Pancreas (tissue), 10 donors: ENCODE data around the gene EFHD1. TPM values are rescaled to one million over a fixed set of nuclear protein-coding genes. Genes with fewer than 3 reads are reported as not detected.

ENCODE experiments used
- ATAC-seq, 4 donors: fragments of 200-7000 bp; cut with Tn5 transposase; one replicate each; pipeline versions ENCODE4 v1.8.0 to v1.9.1; 2020; ENCODE audit warnings: mild to moderate bottlenecking in 4 of 4, moderate library complexity in 4 of 4
- DNase-seq, 6 donors: peaks; one replicate each; pipeline ENCODE4 v3.0.0-alpha.2; 2020
- FAIRE-seq: peaks from 2 replicates; lab custom pipeline; 2012; peaks lifted over from hg19 to GRCh38; lab: Jason Lieb, UNC
- H3K27ac ChIP-seq, 4 donors: fragments of 200-600 bp; sonication (generic); 1 replicate in 3 of 4; 2 replicates in 1 of 4; pipeline versions ENCODE4 v1.5.0 to v1.8.0; 2020
- H3K27me3 ChIP-seq, 4 donors: fragments of 200-600 bp; one replicate each; pipeline ENCODE4 v1.8.0; 2021
- H3K36me3 ChIP-seq, 3 donors: fragments of 200-600 bp; sonication (generic) in 1 of 3; one replicate each; pipeline versions ENCODE4 v1.5.0 to v1.8.0; 2020 to 2021
- H3K4me1 ChIP-seq, 3 donors: fragments of 200-600 bp; one replicate each; pipeline ENCODE4 v1.8.0; 2021
- H3K4me3 ChIP-seq, 4 donors: fragments of 200-600 bp; sonication (generic) in 2 of 4; one replicate each; pipeline versions ENCODE4 v1.5.0 to v1.8.0; 2020 to 2021
- H3K9me3 ChIP-seq, 4 donors: fragments of 200-600 bp; one replicate each; pipeline ENCODE4 v1.8.0; 2021
- WGBS, 2 donors: extraction: QIAGEN DNeasy Blood & Tissue Kit; methylation state at CpG; one replicate each; pipeline ENCODE4 v1.1.7; 2013; 5-methylcytosine and 5-hydroxymethylcytosine counted together
- intact Hi-C, 3 donors: fragments of 100-400 bp; cut with DNase I; formaldehyde crosslinking; loops; one replicate each; pipeline versions ENCODE4 v1.11.1 to v1.14.2; 2022
- polyA plus RNA-seq, 2 donors: library from polyadenylated mRNA; stranded (reverse); fragments of 200-250 nt; gene quantifications; one replicate each; pipeline ENCODE4 v1.2.3, GENCODE V29; 2013
- total RNA-seq, 6 donors: library from RNA; stranded (reverse); fragmentation: NEBNext Ultra II Directional in 4 of 6; extraction: Animal tissue kit (Norgen Biotek cat#: 25700) in 4 of 6; gene quantifications; one replicate each; pipeline versions ENCODE4 v1.2.1 to v1.2.4, GENCODE V29; 2021 to 2023
- TF ChIP-seq, protein P1 (sequence below), 4 donors: fragments of 200-600 bp; sonication (generic) in 3 of 4; IDR thresholded peaks; one replicate each; pipeline versions ENCODE4 v1.5.0 to v1.8.0; 2021; ENCODE audit warnings: antibody characterized with exemption in 4 of 4
- donor health status: healthy with polysubstance abuse.
- donor health status: DM: no; HTN: no; CAD: no; lungs with moderate emphysema.
- donor health status: DM: no; HTN: no; CAD: no.
- donor health status: control.
- donor health status: control.
- donor health status: Bipolar disorder and iron deficiency.
- donor health status: DM: yes; HTN: yes; CAD: no.
- donor health status: DM: no; HTN: no; CAD: no.
- donor health status: DM: no; HTN: no; CAD: no.
- donor health status: DM: yes; HTN: yes; CAD: no.

EFHD1 gene
- total and polyA plus RNA-seq, 8 donors, result 0.31 to 4.8 (median 1.3) TPM

DNA sequence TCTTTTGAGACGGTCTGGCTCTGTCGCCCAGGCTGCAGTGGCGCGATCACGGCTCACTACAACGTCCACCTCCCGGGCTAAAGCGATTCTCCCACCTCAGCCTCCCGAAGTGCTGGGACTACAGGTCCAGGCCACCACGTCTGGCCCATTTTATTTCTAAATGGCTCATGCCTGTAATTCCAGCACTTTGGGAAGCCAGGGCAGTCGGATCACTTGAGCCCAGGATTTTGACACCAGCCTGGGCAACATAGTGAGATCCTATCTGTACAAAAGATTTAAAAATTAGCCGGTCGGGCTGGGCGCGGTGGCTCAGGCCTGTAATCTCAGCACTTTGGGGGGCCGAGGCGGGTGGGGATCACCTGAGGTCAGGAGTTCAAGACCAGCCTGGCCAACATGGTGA lies 26.4 kb upstream of the EFHD1 start:
- TF ChIP-seq, protein P1, sequence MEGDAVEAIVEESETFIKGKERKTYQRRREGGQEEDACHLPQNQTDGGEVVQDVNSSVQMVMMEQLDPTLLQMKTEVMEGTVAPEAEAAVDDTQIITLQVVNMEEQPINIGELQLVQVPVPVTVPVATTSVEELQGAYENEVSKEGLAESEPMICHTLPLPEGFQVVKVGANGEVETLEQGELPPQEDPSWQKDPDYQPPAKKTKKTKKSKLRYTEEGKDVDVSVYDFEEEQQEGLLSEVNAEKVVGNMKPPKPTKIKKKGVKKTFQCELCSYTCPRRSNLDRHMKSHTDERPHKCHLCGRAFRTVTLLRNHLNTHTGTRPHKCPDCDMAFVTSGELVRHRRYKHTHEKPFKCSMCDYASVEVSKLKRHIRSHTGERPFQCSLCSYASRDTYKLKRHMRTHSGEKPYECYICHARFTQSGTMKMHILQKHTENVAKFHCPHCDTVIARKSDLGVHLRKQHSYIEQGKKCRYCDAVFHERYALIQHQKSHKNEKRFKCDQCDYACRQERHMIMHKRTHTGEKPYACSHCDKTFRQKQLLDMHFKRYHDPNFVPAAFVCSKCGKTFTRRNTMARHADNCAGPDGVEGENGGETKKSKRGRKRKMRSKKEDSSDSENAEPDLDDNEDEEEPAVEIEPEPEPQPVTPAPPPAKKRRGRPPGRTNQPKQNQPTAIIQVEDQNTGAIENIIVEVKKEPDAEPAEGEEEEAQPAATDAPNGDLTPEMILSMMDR (IDR thresholded peaks at IDR 0.05), result no peak
- intact Hi-C loops, result no loop called here
- Histone ChIP-seq H3K4me1 (no peaks in the 10 kb centered on the region), H3K9me3 (no peaks in the 10 kb centered on the region), H3K27ac (no peak overlapping the region), H3K36me3 (no peaks in the 10 kb centered on the region), H3K27me3 (no peaks in the 10 kb centered on the region), H3K4me3 (no peak overlapping the region)
- WGBS, 2 donors, result 81 to 90% methylated on average over 17 of the region's 17 CpGs
- no peak for ATAC-seq
- FAIRE-seq, result no peak
- no peak for DNase-seq

DNA sequence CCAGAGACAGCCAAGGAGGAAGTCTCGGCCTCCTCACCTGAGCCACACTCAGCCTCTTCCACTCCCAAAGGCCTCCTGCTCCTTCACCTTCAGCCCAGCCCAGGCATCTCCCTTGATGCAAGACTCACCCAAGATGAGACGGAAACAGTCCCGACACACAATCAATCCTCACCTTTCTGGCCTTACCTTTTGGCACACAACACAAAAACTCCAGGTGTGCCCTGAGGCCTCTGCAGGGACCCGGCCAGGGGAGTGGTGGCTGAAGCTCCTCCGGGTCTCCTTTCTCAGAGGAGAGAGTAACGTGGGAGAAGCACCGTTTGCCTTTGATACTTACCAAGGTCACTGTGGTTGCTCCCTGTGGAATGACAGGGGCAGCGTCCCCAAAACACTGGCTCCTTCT lies 23.8 kb upstream of the EFHD1 start:
- no peak for FAIRE-seq
- intact Hi-C loops, result loop anchor here in 1 of 3 donors (10.0 kb wide), 1 partner anchor 425 kb away; the partner anchor contains the start of gene NEU2
- no peaks in the 10 kb centered on the region for H3K36me3 ChIP-seq

DNA sequence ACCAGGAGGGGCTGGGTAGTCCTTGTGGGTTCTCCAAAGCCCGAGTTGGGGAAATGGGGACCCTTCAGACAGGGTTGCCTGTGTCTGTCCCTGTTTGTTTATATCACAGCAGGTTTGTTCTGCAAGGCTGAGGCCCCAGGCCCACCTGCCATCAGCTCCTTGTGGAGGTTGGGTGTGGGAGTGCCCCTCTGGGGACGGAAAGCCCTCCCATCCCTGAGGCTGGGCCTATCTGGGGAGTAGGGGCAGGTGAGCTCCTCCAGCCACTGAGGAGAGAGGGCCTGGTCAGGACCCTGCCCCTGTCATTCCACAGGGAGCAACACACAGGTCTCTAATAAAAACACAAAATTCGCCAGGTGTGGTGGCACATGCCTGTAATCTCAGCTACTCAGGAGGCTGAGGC lies 23.3 kb upstream of the EFHD1 start:
- no peaks in the 10 kb centered on the region for H3K36me3 ChIP-seq
- FAIRE-seq, result no peak
- no peak for DNase-seq
- 73 to 78% methylated on average over 3 of the region's 3 CpGs for WGBS, 2 donors
- intact Hi-C loops, result loop anchor here in 1 of 3 donors (10.0 kb wide), 1 partner anchor 425 kb away; the partner anchor contains the start of gene NEU2
- TF ChIP-seq, protein P1 (IDR thresholded peaks at IDR 0.05), result no peak
- ATAC-seq, result no peak
- H3K4me3 ChIP-seq, result no peak overlapping the region
- no peaks in the 10 kb centered on the region for H3K9me3 ChIP-seq
- no peak overlapping the region for H3K27ac ChIP-seq
- H3K27me3 ChIP-seq, result no peaks in the 10 kb centered on the region
- no peaks in the 10 kb centered on the region for H3K4me1 ChIP-seq

More for the DNA sequence above, 23.8 kb upstream of the EFHD1 start:
- DNase-seq (no peak), ATAC-seq (no peak)
- Histone ChIP-seq H3K4me1 (no peaks in the 10 kb centered on the region), H3K27me3 (no peaks in the 10 kb centered on the region), H3K4me3 (no peak overlapping the region), H3K9me3 (no peaks in the 10 kb centered on the region), H3K27ac (no peak overlapping the region)
- TF ChIP-seq, protein P1 (IDR thresholded peaks at IDR 0.05), result no peak
- 70 to 74% methylated on average over 8 of the region's 8 CpGs for WGBS, 2 donors

DNA sequence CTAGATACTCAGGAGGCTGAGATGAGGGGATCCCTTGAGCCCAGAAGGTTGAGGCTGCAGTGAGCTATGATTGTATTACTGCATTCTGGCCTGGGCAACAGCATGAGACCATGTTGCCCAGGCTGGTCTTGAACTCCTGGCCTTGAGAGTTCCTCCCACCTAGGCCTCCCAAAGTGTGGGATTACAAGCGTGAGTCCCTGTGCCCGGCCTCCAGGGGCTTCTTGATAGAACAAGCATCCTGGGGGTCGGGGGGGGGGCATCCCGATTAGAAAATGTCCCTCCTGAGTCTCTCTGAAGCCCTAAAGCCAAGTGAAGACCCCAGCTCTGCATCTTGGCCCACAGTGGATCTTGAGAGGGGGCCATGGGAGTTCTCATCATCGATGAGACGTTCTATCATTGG lies 22.3 kb upstream of the EFHD1 start:
- TF ChIP-seq, protein P1 (IDR thresholded peaks at IDR 0.05), result no peak
- intact Hi-C loops, result loop anchor here in 1 of 3 donors (10.0 kb wide), 1 partner anchor 424 kb away; the partner anchor contains the start of gene NEU2

DNA sequence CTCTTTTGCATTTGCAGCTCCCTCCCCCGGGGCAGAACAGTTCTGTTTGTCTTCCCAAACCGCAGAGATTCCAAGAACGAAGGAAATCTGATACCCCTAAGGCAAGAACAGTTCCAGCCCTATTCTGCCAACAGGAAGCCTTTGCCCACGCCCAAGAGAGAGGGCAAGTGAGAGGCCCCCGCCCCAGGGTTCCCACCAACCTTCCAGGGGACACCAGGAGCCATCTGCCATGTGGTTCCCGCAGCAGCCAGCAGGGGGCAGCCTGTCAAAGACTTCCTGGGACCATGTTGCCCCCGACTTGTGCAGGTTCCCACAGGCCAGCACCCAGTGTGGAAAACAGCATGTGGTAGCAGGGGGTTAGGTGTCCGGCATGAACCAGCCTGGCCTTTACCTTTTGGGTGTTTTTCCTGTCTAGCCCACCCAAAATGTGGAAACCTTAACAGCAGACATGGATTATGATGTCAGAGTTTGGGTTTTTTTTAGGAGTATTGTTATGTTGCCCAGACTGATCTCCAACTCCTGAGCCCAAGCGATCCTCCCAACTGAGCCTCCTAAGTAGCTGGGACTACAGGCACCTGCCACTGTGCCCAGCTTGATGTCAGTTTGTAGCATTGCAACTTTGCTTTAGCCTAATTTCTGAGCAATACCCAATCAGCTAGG lies 21.7 kb upstream of the EFHD1 start:
- ATAC-seq, result peak in 3 of 4 donors; percentile 67 to 80 (median 72)
- TF ChIP-seq, protein P1 (IDR thresholded peaks at IDR 0.05), result peak; percentile 56 to 85 (median 66)
- no peak for FAIRE-seq
- WGBS, 2 donors, result 31% methylated on average over 9 of the region's 9 CpGs
- H3K36me3 ChIP-seq, result no peaks in the 10 kb centered on the region
- H3K27ac ChIP-seq, result no peak overlapping the region
- no peaks in the 10 kb centered on the region for H3K27me3 ChIP-seq
- intact Hi-C loops, result loop anchor here in 1 of 3 donors (10.0 kb wide), 1 partner anchor 423 kb away; the partner anchor contains the start of gene NEU2
- no peaks in the 10 kb centered on the region for H3K9me3 ChIP-seq
- no peaks in the 10 kb centered on the region for H3K4me1 ChIP-seq
- no peak overlapping the region for H3K4me3 ChIP-seq
- DNase-seq, result peak in 4 of 6 donors; percentile 56 to 86 (median 70)

More for the DNA sequence above, 22.3 kb upstream of the EFHD1 start:
- no peak overlapping the region for H3K27ac ChIP-seq
- DNase-seq, result no peak
- no peak for FAIRE-seq
- H3K9me3 ChIP-seq, result no peaks in the 10 kb centered on the region
- H3K36me3 ChIP-seq, result no peaks in the 10 kb centered on the region
- H3K27me3 ChIP-seq, result no peaks in the 10 kb centered on the region
- H3K4me1 ChIP-seq, result no peaks in the 10 kb centered on the region
- no peak for ATAC-seq
- no peak overlapping the region for H3K4me3 ChIP-seq
- 71 to 77% methylated on average over 6 of the region's 6 CpGs for WGBS, 2 donors
